Measurements from ENCODE around the gene TH.

TH gene

DNA sequence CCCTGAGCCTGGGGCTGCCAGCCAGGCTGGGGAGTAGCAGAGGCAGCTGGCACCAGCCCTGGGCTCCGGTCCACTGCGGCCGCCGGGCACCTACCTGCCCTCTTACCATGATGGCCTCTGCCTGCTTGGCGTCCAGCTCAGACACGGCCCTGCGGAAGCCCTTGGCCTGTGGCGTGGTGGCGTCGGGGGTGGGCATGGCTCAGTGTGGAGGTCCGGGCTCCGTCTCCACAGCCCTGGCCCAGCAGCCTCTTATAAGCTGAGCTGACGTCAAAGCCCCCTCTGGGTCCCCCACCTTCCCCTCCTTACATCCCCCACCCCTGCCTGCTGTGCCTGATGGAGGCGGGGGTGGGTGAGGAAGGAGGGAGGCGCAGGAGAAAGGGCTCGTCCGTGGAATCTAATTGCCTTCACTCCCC lies at the start of gene TH:
Gene TH, minus strand, starts transcription at position 225 of the 413 bp plus-strand sequence. Its CDS starts 29 bp downstream, at position 196.
- DNase-seq (ENCODE audit: low spot score) = no peak
- TF ChIP-seq, protein P1, sequence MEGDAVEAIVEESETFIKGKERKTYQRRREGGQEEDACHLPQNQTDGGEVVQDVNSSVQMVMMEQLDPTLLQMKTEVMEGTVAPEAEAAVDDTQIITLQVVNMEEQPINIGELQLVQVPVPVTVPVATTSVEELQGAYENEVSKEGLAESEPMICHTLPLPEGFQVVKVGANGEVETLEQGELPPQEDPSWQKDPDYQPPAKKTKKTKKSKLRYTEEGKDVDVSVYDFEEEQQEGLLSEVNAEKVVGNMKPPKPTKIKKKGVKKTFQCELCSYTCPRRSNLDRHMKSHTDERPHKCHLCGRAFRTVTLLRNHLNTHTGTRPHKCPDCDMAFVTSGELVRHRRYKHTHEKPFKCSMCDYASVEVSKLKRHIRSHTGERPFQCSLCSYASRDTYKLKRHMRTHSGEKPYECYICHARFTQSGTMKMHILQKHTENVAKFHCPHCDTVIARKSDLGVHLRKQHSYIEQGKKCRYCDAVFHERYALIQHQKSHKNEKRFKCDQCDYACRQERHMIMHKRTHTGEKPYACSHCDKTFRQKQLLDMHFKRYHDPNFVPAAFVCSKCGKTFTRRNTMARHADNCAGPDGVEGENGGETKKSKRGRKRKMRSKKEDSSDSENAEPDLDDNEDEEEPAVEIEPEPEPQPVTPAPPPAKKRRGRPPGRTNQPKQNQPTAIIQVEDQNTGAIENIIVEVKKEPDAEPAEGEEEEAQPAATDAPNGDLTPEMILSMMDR (IDR thresholded peaks at IDR 0.05; ENCODE audit: extremely low read depth, missing control alignments) = no peak

DNA sequence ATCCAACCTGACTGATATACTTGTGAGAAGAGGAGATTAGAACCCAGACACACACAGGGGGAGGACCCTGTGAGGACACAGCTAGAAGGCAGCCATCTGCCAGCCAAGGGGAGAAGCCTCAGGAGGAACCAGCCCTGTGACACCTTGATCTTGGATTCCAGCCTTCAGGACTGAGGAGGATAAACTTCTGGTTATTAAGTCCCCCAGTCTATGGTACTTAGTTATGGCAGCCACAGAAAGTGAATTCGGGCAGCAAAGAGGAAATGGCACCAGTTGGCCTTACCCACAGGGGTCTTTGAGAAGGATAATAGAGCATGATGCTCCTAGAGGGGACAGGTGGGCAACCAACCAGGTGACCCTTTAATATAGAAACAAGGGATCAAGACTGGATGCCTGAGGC lies 49.4 kb upstream of the TH start:
- TF ChIP-seq, protein P1 (IDR thresholded peaks at IDR 0.05; ENCODE audit: extremely low read depth, missing control alignments) = no peak
- DNase-seq (ENCODE audit: low spot score) = no peak

DNA sequence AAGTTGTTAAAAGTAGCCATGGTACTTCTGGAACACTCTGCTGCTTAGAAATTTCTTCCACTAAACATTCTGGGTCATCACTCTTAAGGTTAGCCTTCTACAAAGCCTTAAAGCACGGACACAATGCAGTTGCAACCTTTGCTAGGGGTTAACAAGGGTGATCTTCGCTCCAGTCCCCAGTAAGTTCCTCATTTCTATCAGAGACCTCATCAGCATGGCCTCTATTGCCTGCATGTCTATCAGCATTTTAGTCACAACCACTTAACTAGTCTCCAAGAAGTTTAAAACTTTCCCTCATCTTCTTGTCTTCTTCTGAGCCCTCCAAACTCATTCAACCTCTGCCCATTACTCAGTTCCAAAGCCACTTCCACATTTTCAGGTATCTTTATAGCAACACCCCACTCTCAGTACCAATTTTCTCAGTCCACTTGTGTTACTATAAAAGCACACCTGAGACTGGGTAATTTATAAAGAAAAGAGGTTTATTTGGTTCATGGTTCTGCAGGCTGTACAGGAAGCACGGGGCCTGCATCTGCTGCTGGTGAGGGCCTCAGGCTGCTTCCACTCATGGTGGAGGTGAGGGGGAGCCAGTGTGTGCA lies 48.7 kb upstream of the TH start:
- TF ChIP-seq, protein P1 (IDR thresholded peaks at IDR 0.05; ENCODE audit: extremely low read depth, missing control alignments) = no peak
- no peak for DNase-seq (ENCODE audit: low spot score)

DNA sequence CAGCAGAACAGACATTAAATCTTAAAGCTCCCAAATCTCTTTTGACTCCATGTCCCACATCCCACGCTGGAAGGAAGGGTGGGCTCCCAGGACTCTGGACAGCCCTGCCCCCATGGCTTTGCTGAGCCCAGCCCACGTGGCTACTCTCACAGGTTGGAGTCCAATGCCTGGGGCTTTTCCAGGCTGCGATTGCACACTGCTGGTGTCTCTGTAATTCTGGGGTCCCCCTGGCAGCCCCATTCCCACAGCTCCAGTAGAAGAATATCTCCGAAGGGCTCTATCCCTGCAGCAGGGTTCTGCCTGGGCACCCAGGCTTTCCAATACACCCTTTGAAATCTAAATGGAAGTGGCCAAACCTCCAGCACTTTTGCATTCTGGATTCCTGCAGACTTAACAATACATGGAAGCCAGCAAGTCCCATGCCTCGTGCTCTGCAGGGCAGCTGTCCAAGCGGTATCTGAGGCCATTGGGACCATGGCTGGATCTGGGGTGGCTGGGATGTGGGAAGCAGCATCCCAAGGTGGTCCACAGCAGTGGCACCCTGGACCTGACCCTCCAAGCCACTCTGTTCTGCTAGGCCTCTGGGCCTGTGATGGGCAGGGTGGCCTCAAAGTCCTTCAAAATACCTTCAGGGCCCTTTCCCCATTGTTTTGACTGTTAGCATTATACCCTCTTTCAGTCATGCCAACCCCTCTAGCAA lies 47.9 kb upstream of the TH start:
- TF ChIP-seq, protein P1 (IDR thresholded peaks at IDR 0.05; ENCODE audit: extremely low read depth, missing control alignments) = no peak
- no peak for DNase-seq (ENCODE audit: low spot score)

- TF ChIP-seq, protein P1 (IDR thresholded peaks at IDR 0.05; ENCODE audit: extremely low read depth, missing control alignments) = no peak
Observed at GRCh38 chr11:2218031-2218633, 46.5 kb upstream of the TH start.

GRCh38 chr11:2217211-2218030 lies 45.8 kb upstream of the TH start:
- TF ChIP-seq, protein P1 (IDR thresholded peaks at IDR 0.05; ENCODE audit: extremely low read depth, missing control alignments) = no peak
- DNase-seq (ENCODE audit: low spot score) = no peak

More at GRCh38 chr11:2218031-2218633, 46.5 kb upstream of the TH start:
- no peak for DNase-seq (ENCODE audit: low spot score)
